Transverse colon (tissue), 4 donors: ENCODE data around the gene CHST11. TPM values are rescaled to one million over a fixed set of nuclear protein-coding genes. Genes with fewer than 3 reads are reported as not detected.

Source experiments
- DNase-seq: peaks from one replicate; pipeline ENCODE4 v3.0.0-alpha.2; 2019
- H3K27ac ChIP-seq, 4 donors: fragments of 200-600 bp; sonication (generic); 2 replicates each; pipeline ENCODE4 v1.5.1; 2016 to 2018; ENCODE audit warnings: inconsistent platforms in 4 of 4
- H3K27me3 ChIP-seq: fragments of 200-600 bp; sonication (generic); 2 replicates; pipeline ENCODE4 v1.5.1; 2017; ENCODE audit warnings: inconsistent platforms
- H3K36me3 ChIP-seq, 4 donors: fragments of 200-600 bp; sonication (generic); 2 replicates each; pipeline ENCODE4 v1.5.1; 2017 to 2019; ENCODE audit warnings: inconsistent platforms in 4 of 4
- H3K4me1 ChIP-seq, 4 donors: fragments of 200-600 bp; sonication (generic); 2 replicates each; pipeline ENCODE4 v1.5.1; 2017 to 2020; ENCODE audit warnings: inconsistent platforms in 4 of 4
- H3K4me3 ChIP-seq, 4 donors: fragments of 200-600 bp; sonication (generic); 1 replicate in 1 of 4; 2 replicates in 3 of 4; pipeline versions ENCODE4 v1.5.1 to v1.6.1; 2017 to 2019; ENCODE audit warnings: inconsistent platforms in 4 of 4
- H3K9me3 ChIP-seq, 2 donors: fragments of 200-600 bp; sonication (generic); 2 replicates each; pipeline ENCODE4 v1.5.1; 2017 to 2019; ENCODE audit warnings: inconsistent platforms in 2 of 2
- EP300 ChIP-seq: sonication (generic); formaldehyde crosslinking; IDR thresholded peaks from one replicate; pipeline ENCODE4 v1.6.1; 2017; ENCODE audit warnings: antibody characterized with exemption, low read depth
- POLR2A ChIP-seq: fragments of 450-650 bp; IDR thresholded peaks from one replicate; pipeline ENCODE4 v1.6.1; 2016; ENCODE audit warnings: antibody characterized with exemption, mild to moderate bottlenecking, moderate library complexity
- POLR2AphosphoS5 ChIP-seq, 3 donors: sonication (generic); formaldehyde crosslinking; IDR thresholded peaks; one replicate each; pipeline ENCODE4 v1.6.1; 2016; ENCODE audit warnings: antibody characterized with exemption in 3 of 3
- WGBS, 2 donors: methylation state at CpG; one replicate each; pipeline ENCODE4 v1.1.5; 2018; ENCODE audit warnings: low coverage in 1 of 2; 5-methylcytosine and 5-hydroxymethylcytosine counted together
- in situ Hi-C, 4 donors: fragments of 200-750 bp; cut with MboI; loops; one replicate each; pipeline versions ENCODE4 v1.15.0 to v1.15.1; 2017; ENCODE audit warnings: low sequenced_read_pairs in 3 of 4, low pct_ligation_motif_present in 1 of 4, low pct_unique_long_range_greater_than_20kb in 1 of 4
- intact Hi-C: fragments of 100-400 bp; cut with DNase I; formaldehyde crosslinking; loops from one replicate; pipeline ENCODE4 v1.15.1; 2023; ENCODE audit warnings: low total_unique reads
- total RNA-seq, 4 donors: library from RNA; depleted of rRNA; stranded (reverse); fragments of >200 nt; gene quantifications; one replicate each; pipeline ENCODE4 v1.1.0, GENCODE V29; 2016
- TF ChIP-seq, protein P1 (sequence below), 5 experiments: fragments of 200-600 bp in 3 of 5; fragments of 450-650 bp in 2 of 5; sonication (generic) in 3 of 5; IDR thresholded peaks; 1 replicate in 2 of 5; 2 replicates in 3 of 5; pipeline ENCODE4 v1.5.1; 2016 to 2017; ENCODE audit warnings: antibody characterized with exemption in 5 of 5, inconsistent platforms in 3 of 5, mild to moderate bottlenecking in 2 of 5, moderate library complexity in 1 of 5

Gene CHST11
- total RNA-seq, 4 donors from 2014 or later: 4.2 to 123 (median 31.5) TPM

DNA sequence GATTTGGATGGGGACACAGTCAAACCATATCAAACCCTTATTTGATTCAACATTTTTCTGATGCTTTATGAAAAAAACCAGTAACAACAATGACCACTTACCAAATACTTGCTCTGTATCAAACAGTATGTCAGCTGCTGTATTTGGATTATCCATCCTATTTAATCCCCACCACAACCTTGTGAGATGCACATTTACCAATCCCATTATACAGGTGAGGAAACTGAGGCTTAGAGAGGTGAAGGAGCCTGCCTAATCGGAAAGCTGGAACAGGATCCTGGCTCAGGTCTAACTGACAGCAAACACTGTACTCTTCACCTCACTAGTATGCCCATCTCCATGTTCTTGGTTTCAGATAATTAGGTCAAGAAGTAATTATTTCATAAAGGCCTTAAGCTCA, 13.8 kb downstream of the CHST11 start:
- 100% methylated on average over 1 of the region's 1 CpG; no CpG with 5 or more reads in 1 of the 2 donors for WGBS, 2 donors
- peaks cover 0 to 24% (median 2%) of the 10 kb centered on the region in 4 donors for H3K4me1 ChIP-seq
- in situ Hi-C loops: no loop called here

DNA sequence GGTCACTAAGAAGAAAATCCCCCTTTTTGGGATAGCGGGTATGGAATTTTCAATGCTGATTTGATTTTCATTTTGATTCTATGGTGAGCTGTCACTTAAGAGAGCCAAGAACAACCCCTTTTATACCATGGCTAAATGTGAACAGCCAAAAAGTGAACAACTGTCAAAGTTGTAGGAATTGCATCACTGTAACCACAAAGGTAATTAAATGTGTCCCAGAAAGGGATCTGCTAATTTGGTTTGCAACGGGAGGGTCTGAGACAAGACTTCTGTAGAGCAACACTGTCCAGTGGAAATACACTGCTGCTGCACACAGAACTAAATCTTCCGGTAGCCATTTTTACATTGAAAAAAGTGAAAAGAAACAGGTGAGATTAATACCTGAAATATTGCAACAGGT, 14.6 kb downstream of the CHST11 start:
- Histone ChIP-seq H3K9me3 (no peaks in the 10 kb centered on the region), H3K4me1 (peaks cover 0 to 21% (median 2%) of the 10 kb centered on the region in 4 donors), H3K27me3 (no peaks in the 10 kb centered on the region), H3K27ac (no peak overlapping the region), H3K4me3 (no peak overlapping the region), H3K36me3 (no peaks in the 10 kb centered on the region)
- DNase-seq: no peak
- in situ Hi-C loops (no loop called here), intact Hi-C loops (no loop called here)
- 77 to 83% methylated on average over 3 of the region's 3 CpGs for WGBS, 2 donors
- TF ChIP-seq, protein P1, sequence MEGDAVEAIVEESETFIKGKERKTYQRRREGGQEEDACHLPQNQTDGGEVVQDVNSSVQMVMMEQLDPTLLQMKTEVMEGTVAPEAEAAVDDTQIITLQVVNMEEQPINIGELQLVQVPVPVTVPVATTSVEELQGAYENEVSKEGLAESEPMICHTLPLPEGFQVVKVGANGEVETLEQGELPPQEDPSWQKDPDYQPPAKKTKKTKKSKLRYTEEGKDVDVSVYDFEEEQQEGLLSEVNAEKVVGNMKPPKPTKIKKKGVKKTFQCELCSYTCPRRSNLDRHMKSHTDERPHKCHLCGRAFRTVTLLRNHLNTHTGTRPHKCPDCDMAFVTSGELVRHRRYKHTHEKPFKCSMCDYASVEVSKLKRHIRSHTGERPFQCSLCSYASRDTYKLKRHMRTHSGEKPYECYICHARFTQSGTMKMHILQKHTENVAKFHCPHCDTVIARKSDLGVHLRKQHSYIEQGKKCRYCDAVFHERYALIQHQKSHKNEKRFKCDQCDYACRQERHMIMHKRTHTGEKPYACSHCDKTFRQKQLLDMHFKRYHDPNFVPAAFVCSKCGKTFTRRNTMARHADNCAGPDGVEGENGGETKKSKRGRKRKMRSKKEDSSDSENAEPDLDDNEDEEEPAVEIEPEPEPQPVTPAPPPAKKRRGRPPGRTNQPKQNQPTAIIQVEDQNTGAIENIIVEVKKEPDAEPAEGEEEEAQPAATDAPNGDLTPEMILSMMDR (IDR thresholded peaks at IDR 0.05): no peak
- TF ChIP-seq EP300 (no peak), POLR2A (no peak), POLR2AphosphoS5 (IDR thresholded peaks at IDR 0.05) (no peak)

More for the DNA sequence above, 13.8 kb downstream of the CHST11 start:
- no peaks in the 10 kb centered on the region for H3K36me3 ChIP-seq
- no peak overlapping the region for H3K4me3 ChIP-seq
- no peaks in the 10 kb centered on the region for H3K27me3 ChIP-seq
- no peak overlapping the region for H3K27ac ChIP-seq
- no peak for TF ChIP-seq POLR2A
- TF ChIP-seq, protein P1 (IDR thresholded peaks at IDR 0.05): no peak
- TF ChIP-seq POLR2AphosphoS5 (IDR thresholded peaks at IDR 0.05): no peak
- TF ChIP-seq EP300: no peak
- intact Hi-C loops: no loop called here
- DNase-seq: no peak
- H3K9me3 ChIP-seq: no peaks in the 10 kb centered on the region

DNA sequence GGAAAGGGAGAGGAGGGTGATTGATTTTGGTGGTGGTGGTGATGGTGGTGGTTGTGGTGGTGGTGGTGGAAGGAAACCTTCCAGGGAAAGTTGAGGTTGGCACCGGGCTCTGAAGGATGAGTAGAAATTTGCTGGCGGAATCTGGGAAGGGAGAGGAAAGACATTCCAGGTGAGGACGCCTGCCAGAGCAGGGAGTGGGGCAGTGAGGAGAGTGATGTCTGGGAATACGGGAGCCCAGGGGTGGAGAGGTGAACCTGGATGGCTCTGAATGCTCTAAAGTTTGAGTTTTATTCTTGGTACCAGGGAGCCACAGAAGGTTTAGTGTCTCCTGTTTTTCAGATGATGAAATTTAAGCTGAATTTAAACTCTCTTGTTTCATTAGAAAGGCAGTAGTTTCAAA, 16.0 kb downstream of the CHST11 start:
- in situ Hi-C loops: no loop called here
- intact Hi-C loops: no loop called here
- Histone ChIP-seq H3K27ac (no peak overlapping the region), H3K36me3 (no peaks in the 10 kb centered on the region), H3K4me1 (peaks cover 0 to 19% (median 2%) of the 10 kb centered on the region in 4 donors), H3K4me3 (no peak overlapping the region), H3K27me3 (no peaks in the 10 kb centered on the region), H3K9me3 (no peaks in the 10 kb centered on the region)
- no peak for DNase-seq
- TF ChIP-seq EP300 (no peak), POLR2A (no peak), POLR2AphosphoS5 (IDR thresholded peaks at IDR 0.05) (no peak)
- TF ChIP-seq, protein P1 (IDR thresholded peaks at IDR 0.05): no peak
- WGBS, 2 donors: 67 to 68% methylated on average over 3 to 4 of the region's 4 CpGs

DNA sequence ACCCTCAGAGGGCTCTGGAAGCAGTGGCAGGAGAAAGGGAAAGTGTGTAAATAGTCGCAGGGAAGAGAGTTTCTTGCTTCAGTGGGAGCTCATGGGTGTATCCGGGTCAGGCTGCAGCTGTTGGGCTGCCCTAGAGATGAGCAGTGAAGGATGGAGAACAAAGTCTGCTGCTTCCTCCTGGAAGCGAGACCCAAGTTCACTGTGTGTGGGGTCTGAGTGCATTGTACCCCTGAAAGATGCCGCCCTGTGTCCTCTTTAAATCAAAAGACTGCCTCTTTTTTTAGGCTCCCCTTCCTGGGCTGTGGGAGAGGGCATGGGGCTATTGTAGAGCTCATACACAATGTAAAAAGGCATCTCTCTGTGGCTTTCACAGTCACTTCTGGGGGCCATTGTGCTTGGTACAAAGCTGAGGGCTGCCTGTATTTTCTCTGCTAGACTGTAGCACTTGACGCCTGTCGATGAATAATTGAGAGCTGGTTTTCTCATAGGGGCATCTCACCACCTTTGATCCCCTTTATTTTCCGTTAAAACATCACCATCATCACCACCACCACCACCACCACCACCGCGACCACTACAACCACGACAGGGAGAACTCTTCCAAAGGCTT, 16.7 kb downstream of the CHST11 start:
- in situ Hi-C loops (no loop called here), intact Hi-C loops (no loop called here)
- H3K27ac ChIP-seq: peak overlapping the region in 3 of 4 donors; percentile 30 to 48 (median 36)
- H3K9me3 ChIP-seq: no peaks in the 10 kb centered on the region
- peaks cover 0 to 19% (median 2%) of the 10 kb centered on the region in 4 donors for H3K4me1 ChIP-seq
- H3K4me3 ChIP-seq: no peak overlapping the region
- no peaks in the 10 kb centered on the region for H3K27me3 ChIP-seq
- no peaks in the 10 kb centered on the region for H3K36me3 ChIP-seq
- DNase-seq: no peak
- WGBS, 2 donors: 53 to 68% methylated on average over 6 to 10 of the region's 10 CpGs
- TF ChIP-seq POLR2AphosphoS5 (IDR thresholded peaks at IDR 0.05): no peak
- TF ChIP-seq, protein P1 (IDR thresholded peaks at IDR 0.05): no peak
- no peak for TF ChIP-seq POLR2A
- no peak for TF ChIP-seq EP300
